Kidney (tissue), 14 donors: Measurements from ENCODE around the gene STPG3. TPM values are rescaled to one million over a fixed set of nuclear protein-coding genes. Genes with fewer than 3 reads are reported as not detected.

Experiments
- DNase-seq, 5 donors: peaks; one replicate each; pipeline ENCODE4 v3.0.0-alpha.2; 2013 to 2020
- FAIRE-seq: peaks from 2 replicates; lab custom pipeline; 2012; peaks lifted over from hg19 to GRCh38; lab: Jason Lieb, UNC
- H3K27ac ChIP-seq, 2 donors: one replicate each; pipeline ENCODE4 v1.7.0; 2013; ENCODE audit warnings: low read depth in 2 of 2, low read length in 2 of 2, inconsistent platforms in 1 of 2
- H3K27me3 ChIP-seq: one replicate; pipeline ENCODE4 v1.7.1; 2013; ENCODE audit warnings: low read length, inconsistent platforms; ENCODE audit not compliant: control insufficient read depth, insufficient read depth
- H3K36me3 ChIP-seq, 3 donors: one replicate each; pipeline versions ENCODE4 v1.7.0 to v1.7.1; 2013; ENCODE audit warnings: low read length in 3 of 3, control low read depth in 1 of 3, inconsistent platforms in 1 of 3; ENCODE audit not compliant: insufficient read depth in 3 of 3, control insufficient read depth in 2 of 3
- H3K4me1 ChIP-seq, 3 donors: one replicate each; pipeline versions ENCODE4 v1.7.0 to v1.7.1; 2013; ENCODE audit warnings: low read length in 3 of 3, inconsistent platforms in 1 of 3, low read depth in 1 of 3; ENCODE audit not compliant: control insufficient read depth in 2 of 3, insufficient read depth in 2 of 3
- H3K4me3 ChIP-seq, 3 donors: one replicate each; pipeline versions ENCODE4 v1.7.0 to v1.8.1; 2013; ENCODE audit warnings: low read length in 3 of 3, control low read depth in 1 of 3, inconsistent platforms in 1 of 3
- H3K9ac ChIP-seq, 3 donors: one replicate each; pipeline versions ENCODE4 v1.7.0 to v1.7.1; 2013; ENCODE audit warnings: low read length in 3 of 3, control low read depth in 1 of 3, inconsistent platforms in 1 of 3
- H3K9me3 ChIP-seq, 3 donors: one replicate each; pipeline versions ENCODE4 v1.7.0 to v1.7.1; 2013; ENCODE audit warnings: low read length in 3 of 3, control low read depth in 1 of 3, inconsistent platforms in 1 of 3; ENCODE audit not compliant: control insufficient read depth in 2 of 3, insufficient read depth in 1 of 3
- CTCF ChIP-seq: IDR thresholded peaks from 3 replicates; pipeline ENCODE4 v1.5.1; 2012; ENCODE audit warnings: mild to moderate bottlenecking, moderate library complexity, borderline replicate concordance; ENCODE audit not compliant: insufficient read depth; ENCODE audit errors: extremely low read depth
- intact Hi-C: fragments of 100-400 bp; cut with DNase I; formaldehyde crosslinking; loops from one replicate; pipeline ENCODE4 v1.11.1; 2022
- polyA plus RNA-seq: library from polyadenylated mRNA; stranded (reverse); fragments of 350-450 nt; fragmentation: Illumina TruSeq; extraction: RNeasy Lipid Tissue Mini Kit (QIAGEN cat#74804); gene quantifications from one replicate; pipeline ENCODE4 v1.2.3, GENCODE V29; 2014; ENCODE audit warnings: low read depth, low replicate concordance; ENCODE audit not compliant: insufficient read depth
- total RNA-seq: library from RNA; stranded (reverse); fragmentation: NEBNext Ultra II Directional; extraction: Animal tissue kit (Norgen Biotek cat#: 25700); gene quantifications from one replicate; pipeline ENCODE4 v1.2.1, GENCODE V29; 2021
- donor health status: control.
- donor health status: control.
- donor health status: control.
- donor health status: control.
- donor health status: control.
- donor health status: DM: yes; HTN: yes; CAD: no.
- donor health status: Normal renal cell carcinoma (clear cell type).

The STPG3 gene
- total and polyA plus RNA-seq, 2 donors from 2014 or later, result 0.38 TPM; not detected in 1

- H3K27me3 ChIP-seq, result no peaks in the 10 kb centered on the region
- H3K27ac ChIP-seq, result no peak overlapping the region
- H3K9me3 ChIP-seq, result no peaks in the 10 kb centered on the region
- intact Hi-C loops, result no loop called here
- no peak for DNase-seq
- no peak overlapping the region for H3K9ac ChIP-seq
- no peak for TF ChIP-seq CTCF
- FAIRE-seq, result no peak
- peaks cover 0 to 6% (median 0%) of the 10 kb centered on the region in 3 donors for H3K4me1 ChIP-seq
- peaks cover under 1 to 8% (median 2%) of the 10 kb centered on the region in 3 donors for H3K36me3 ChIP-seq
- no peak overlapping the region for H3K4me3 ChIP-seq
These were observed 3.2 kb upstream of the STPG3 start for GRCh38 chr9:137247916-137248175.

- H3K4me3 ChIP-seq, result no peak overlapping the region
- no peaks in the 10 kb centered on the region for H3K9me3 ChIP-seq
- no peaks in the 10 kb centered on the region for H3K36me3 ChIP-seq
- H3K4me1 ChIP-seq, result peaks cover 0 to 8% (median 6%) of the 10 kb centered on the region in 3 donors
- TF ChIP-seq CTCF, result no peak
- no peak for DNase-seq
- H3K27me3 ChIP-seq, result no peaks in the 10 kb centered on the region
- no peak for FAIRE-seq
- no peak overlapping the region for H3K9ac ChIP-seq
- intact Hi-C loops, result no loop called here
- H3K27ac ChIP-seq, result no peak overlapping the region
These were observed 525 bp upstream of the STPG3 start for GRCh38 chr9:137250329-137251193.

- DNase-seq (no peak), FAIRE-seq (no peak)
- Histone ChIP-seq H3K9me3 (no peaks in the 10 kb centered on the region), H3K4me1 (peaks cover 0 to 19% (median 13%) of the 10 kb centered on the region in 3 donors), H3K36me3 (peaks cover 0 to 2% (median 0%) of the 10 kb centered on the region in 3 donors), H3K4me3 (no peak overlapping the region), H3K9ac (no peak overlapping the region), H3K27me3 (no peaks in the 10 kb centered on the region), H3K27ac (no peak overlapping the region)
- no peak for TF ChIP-seq CTCF
- intact Hi-C loops, result no loop called here
These were observed 593 bp downstream of the STPG3 start for GRCh38 chr9:137251490-137252268.
